Dermis blood vessel endothelial cell (primary cell): ENCODE measurements around the gene SLC27A1. TPM values are rescaled to one million over a fixed set of nuclear protein-coding genes. Genes with fewer than 3 reads are reported as not detected.

ENCODE experiments used
- DNase-seq: peaks from one replicate; pipeline ENCODE4 v3.0.0; 2010
- total RNA-seq: library from RNA; depleted of rRNA; stranded (reverse); fragments of >200 nt; gene quantifications from 2 replicates; pipeline ENCODE4 v1.2.3, GENCODE V29; 2014

Gene SLC27A1
- 31.7 and 35.5 TPM in 2 replicates for total RNA-seq

DNA sequence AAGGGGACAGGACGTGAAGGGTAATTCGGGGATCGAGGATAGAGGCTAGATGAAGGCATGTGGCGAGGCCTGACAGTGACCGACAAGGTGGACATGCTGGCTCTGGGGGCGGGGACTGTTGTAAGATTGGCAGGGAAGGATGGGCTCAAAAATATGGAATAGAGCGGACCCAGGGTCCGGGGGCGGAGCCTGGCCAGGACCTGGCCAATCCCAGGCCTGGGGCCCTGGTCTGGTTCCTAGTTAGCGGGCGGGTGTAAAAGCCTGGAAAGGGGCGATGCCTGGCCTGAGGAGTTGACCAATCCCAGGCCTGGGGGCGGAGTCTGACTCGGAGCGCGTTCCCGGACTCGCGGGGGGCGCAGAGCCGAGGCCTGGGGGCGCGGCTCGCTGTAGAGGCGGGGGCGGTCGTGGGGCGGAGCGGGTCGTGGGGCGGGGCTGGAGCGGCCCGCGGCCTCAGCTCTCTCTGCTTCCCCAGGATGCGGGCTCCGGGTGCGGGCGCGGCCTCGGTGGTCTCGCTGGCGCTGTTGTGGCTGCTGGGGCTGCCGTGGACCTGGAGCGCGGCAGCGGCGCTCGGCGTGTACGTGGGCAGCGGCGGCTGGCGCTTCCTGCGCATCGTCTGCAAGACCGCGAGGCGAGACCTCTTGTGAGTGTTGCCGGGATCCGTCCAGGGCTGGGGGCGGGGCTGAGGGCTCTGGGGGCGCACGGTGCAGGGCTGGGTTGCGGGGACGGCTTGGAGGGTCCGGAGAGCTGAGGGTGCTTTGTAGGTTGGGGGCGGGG, at the start of gene SLC27A1:
TSS of gene SLC27A1 (plus strand) at position 457 of the 774 bp plus-strand sequence. CDS start at position 474, 17 bp downstream.
- peak; percentile 98 for DNase-seq

DNA sequence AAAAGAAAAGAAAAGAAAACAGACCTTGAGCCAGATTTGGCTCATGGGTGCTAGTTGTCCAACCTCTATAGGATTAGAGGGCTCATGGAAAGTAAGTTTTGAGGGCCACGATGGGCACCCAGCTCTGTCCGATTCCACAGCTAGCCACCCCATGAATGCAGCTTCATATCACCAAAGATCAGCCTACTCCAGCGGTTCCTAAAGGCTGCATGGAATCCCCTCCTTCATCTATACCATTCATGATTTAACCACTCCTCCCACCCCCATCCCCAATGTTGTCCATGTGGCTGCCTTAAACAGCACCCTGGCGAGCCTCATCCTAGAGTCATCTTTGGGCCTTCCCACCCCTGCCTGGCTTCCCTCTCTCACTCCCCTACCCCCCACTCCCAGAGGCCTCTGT, 48.4 kb upstream of the SLC27A1 start:
- no peak for DNase-seq

DNA sequence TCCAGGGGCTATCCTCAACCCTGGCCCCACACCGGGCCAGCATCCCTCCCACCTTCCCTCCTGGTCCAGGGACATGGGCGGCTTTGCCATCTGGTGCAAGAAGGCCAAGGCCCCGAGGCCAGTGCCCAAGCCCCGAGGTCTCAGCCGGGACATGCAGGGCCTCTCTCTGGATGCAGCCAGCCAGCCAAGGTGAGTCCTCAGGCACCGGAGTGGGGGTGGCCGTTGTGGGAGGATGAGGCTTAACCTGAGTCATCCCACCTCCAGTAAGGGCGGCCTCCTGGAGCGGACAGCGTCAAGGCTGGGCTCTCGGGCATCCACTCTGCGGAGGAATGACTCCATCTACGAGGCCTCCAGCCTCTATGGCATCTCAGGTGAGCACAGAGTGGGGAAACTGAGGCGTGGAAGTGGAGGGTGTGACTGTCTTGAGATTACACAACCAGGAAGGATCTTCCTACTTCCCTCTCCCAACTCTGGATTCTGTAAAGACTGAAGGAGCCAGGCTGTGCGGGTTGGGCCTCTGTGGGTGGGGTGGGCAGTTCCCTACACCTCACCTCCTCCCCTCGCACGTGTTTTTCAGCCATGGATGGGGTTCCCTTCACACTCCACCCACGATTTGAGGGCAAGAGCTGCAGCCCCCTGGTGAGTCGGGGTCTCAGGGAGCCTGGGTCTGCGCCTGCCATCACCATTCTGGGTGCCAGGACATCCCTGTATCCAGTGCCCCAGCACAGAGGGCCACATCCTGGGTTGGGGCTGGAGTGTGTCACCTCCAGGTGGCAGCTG, 46.7 kb upstream of the SLC27A1 start:
- DNase-seq = no peak

DNA sequence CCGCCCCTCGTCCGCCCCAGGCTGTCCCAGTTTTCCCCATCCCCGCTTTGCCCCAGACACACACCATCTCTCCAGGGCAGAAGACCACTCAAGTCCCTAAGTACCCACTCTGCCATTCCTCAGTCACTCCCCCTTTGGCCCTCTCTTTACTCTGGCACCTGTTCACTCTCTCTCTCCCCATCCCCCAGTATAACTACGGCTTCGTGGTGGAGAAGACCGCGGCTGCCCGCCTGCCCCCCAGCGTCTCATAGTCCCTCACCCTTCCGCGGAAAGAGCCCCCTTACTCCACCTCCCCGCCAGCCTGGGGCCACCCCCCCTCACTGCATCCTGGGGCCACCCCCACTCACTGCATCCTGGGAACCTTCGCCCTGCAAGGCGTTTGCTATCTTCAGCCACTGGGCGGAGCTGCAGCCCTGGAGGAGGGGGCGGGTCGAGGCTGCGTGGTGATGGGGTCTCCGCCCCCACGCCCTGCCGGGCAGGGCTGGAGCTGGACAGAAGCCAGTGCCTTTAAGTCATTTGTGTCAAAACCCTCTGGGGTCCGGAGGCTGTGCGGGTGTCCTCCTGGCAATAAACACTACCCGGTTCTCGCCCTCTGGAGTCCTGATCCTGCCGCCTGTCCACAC, 45.5 kb upstream of the SLC27A1 start:
- peak; percentile 54 for DNase-seq

DNA sequence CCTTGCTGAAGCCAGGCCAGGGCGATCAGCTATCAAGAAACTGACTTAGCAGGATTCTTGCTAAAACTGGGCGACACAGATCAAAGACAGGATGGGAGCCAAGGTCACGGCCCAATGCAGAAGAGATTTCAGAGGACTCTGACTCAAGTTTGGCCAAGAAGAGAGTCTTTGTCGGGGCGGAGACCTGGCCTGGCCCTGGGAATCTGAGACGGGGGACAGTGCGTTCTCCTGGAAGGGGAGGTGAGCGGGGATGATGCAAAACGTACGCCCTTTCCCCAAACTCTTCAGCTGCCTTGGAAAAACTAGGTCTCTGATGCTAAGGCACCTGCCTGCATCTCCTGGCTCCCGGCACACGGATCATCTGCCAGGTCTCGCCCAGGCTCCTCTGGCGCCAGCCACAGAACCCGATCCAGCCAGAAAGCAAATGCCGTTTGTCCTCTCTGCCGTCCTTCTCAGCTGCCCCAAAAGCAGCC, 40.6 kb upstream of the SLC27A1 start:
- DNase-seq = no peak

DNA sequence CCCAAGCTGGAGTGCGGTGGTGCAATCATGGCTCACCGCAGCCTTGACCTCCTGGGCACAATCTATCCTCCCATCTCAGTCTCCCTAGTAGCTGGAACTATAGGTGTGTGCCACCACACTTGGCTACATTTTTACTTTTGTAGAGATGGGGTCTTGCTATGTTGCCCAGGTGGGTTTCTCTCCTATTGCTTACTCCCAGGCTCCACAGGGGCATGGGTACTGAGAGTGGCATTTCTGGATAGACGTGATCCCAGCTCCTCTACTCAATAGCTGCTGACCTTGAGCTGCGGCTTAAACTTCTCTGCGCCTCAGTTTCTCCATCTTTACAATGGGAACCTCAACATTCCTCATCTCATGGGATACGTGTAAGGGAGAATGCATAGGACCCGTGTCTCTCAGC, 38.9 kb upstream of the SLC27A1 start:
- DNase-seq = no peak

DNA sequence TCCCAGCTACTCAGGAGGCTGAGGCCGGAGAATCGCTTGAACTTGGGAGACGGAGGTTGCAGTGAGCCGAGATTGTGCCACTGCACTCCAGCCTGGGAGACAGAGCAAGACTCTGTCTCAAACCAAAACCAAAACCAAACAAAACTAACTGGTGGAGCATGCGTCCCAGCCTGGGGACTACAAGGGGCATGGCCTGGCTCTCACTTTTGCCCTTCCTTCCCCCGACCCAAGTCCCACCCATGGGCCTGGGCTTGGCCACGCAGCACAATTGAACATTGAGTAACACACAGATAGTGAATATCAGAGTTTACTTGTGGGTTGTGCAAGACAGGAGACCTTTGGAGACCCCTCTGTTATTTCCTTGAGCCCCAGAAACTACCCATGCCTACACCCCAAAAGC, 35.1 kb upstream of the SLC27A1 start:
- DNase-seq = no peak

DNA sequence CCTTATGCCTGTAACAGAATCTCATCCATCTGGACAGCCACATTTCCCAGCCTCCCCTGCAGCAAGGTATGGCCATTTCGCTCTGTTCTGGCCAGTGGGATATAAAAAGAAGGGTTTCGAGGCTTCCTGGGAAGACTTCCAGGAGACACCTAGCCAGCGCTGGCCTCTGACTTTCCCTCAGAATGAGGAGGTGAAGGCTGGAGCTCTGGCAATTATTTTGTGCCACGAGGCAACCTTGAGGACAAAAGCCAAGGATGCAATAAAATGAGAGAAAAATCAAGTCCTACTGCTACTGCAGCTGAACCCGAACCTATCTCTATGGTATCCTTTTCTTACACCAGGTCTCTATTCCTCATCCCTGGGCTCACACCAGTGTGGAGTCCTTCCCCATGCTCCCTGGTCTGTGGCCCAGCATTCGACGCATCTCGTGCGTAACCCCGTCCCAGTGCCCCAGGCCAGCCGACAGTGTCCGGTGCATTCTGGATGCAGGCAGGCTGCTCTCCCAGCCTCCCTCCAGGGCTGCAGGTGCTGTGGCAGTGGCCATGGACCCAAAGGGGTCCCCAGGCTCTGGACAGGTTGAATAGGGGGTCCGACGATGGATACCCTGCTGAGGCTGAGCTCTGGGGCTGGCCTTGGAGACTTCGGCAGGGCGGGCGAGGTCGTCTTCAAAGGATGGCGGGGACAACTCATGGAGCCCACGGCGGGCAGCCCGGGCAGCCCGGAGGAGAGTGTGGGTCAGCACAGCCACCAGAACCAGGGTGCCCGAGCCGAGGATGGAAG, 34.0 kb upstream of the SLC27A1 start:
- DNase-seq = no peak

DNA sequence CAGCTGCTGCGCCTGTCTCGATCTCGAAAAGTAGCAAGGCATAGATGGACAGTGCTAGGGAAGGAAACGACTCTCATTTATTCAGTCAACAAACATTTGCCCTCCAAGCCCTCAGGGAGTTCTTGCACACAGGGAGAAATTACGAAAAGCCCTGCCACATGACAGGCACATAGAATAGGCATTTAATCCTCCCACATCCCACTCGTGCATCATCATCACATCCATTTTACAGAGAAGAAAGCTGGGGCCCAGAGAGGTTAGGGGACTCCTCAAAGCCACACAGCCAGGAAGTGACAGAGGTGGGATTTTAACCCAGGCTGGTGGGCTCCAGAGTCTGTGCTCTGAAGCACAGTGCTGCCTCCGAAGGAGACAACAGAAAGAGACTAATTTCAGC, 33.5 kb upstream of the SLC27A1 start:
- no peak for DNase-seq

DNA sequence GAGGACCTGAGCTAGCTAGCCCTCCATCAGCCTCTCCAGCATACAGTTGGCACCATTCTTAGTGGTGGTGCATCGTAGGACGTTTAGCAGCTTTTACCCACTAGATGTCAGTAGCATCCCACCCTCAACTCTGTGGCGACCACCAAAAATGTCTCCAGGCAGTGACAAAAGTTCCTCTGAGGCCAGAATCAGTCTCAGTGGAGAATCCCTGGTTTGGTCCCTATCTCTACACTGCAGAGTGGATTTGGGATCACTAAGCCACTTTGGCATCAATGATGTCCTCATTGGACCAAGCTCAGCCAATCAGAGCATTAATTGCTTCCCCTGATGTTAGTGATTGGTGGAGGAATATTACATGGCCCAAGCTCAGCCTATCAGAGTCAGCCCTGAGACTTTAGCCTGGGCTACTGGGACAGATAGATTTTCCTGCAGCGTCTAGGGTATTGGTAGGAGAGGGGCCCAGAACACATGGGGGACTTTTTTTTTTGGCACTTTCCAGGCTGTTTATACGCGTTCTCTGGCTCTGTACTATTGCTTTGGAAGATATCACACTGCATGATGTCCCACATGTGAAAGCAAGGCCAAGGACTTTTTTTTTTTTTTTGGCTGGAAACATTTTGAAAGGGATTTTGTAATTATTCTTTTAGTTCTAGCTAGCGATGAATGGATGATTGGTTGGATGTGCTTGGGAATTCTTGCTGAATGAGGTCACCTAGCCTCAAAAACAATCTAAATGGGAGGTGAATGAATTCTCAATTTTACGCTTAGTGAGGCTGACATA, 28.9 kb upstream of the SLC27A1 start:
- DNase-seq = peak; percentile 40

DNA sequence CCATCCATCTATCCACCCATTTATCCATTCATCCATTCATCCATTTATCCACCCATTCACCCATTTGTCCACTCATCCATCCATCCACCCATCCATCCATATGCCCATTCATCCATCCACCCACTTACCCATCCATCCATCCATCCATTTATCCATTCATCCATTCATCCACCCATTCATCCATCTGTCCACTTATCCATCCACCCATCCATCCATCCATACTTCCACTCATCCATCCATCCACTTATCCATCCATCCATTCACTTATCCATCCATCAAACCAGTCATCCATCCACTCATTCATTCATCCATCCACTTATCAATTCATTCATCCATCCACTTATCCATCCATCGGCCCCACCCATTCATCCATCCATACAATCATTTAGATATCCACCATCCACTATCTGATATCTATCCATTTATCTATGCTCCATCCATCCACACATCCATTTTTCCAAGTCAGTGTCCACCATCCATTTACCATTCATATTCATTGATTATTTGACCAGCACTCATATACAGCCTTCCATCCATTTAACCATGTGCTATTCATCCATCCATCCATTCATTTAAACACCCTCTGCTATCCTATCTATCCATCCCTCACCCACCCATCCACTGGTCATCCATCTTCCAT, 24.7 kb upstream of the SLC27A1 start:
- no peak for DNase-seq

DNA sequence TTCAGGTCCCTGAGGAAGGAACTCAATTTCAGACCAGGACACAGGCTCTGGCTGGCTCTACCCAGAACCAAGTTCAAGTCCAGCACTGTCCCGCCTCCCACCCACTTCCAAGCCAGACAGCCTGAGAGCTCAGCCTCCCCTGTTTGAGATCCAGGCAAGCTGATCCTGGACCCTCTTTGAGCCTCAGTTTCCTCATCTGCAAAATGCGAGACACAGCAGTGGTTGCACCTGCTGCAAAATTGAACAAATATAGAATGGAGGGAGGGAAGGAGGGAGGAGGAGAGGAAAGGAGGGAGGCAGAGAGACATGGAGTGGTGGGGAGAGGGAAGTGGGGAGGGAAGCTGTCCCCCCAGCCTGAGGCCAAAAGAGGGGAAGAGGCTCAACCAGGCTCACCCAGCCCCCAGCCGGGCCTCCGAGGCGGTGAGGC, 22.6 kb upstream of the SLC27A1 start:
- no peak for DNase-seq

DNA sequence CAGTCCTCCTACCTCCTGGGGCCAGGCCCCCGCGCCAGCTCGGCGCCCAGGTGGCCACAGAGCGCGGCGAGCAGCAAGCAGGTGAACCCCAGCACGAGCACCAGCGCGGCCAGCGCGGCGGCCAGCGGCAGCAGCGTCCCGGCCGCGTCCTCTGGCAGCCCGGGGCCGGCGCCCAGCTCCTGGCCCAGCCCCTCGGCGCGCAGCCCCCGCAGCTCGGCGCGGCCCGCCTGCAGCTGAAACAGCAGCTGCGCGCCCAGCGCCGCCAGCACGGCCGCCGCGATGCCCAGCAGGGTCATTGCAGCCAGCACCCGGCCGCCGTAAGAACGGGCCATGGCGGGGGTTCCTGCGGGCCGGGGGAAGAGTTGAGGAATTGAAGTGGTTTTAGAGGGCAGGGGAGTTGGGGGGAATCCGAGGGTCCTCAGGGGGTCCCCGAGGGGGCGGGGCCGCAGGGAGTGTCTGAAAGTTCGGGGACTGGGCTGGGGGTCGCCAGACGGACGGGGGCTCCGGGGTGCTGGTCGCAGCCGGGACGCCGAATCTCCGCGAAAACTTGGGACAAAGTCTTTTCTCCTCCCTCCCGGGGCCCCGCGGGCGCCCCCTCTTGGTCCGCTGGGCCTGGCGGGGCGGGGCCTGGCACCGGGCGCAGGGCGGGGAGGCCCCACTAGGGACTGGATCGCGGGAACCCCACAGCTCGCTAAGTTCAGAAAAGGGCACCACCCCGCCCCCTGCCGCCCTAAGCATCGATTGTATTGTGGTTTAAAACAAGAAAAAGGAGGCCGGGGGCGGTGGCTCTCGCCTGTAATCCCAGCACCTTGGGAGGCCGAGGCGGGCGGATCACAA, 22.0 kb upstream of the SLC27A1 start, which contains the start of gene TMEM221:
TSS of gene TMEM221 (minus strand) at position 538 of the 837 bp plus-strand sequence. CDS start at position 332, 206 bp downstream.
- DNase-seq = peak; percentile 48

DNA sequence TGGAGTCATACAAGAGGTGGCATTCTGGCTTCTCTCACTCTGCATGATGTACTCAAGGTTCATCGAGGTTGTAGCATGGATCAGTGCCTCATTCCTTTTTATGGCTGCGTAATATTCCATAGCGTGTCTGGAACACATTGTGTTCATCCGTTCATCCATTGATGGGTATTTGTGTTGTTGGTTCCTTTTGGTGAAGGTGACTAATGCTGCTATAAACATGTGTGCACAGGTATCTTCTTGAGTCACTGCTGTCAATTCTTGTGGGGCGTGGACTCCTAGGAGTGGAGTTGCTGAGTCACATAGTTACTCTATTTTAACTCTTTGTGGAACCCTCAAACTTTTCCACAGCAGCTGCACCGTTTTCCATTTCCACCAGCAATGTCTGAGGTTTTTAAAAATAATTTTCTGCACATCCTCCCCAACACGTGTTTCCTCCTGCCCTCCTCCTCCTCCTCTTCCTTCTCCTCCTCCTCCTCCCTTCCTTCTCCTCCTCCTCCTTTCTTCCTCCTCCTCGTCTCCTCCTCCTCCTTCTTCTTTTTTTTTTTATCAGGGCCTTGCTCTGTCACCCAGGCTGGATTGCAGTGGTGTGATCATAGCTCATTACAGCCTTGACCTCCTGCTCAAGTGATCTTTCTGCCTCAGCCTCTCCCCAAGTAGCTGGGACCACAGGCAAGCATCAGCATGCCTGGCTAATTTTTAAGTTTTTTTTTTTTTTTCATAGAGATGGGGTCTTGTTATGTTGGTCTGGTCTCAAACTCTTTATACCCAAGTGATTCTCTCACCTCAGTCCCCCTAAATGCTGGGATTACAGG, 19.9 kb upstream of the SLC27A1 start:
- no peak for DNase-seq

DNA sequence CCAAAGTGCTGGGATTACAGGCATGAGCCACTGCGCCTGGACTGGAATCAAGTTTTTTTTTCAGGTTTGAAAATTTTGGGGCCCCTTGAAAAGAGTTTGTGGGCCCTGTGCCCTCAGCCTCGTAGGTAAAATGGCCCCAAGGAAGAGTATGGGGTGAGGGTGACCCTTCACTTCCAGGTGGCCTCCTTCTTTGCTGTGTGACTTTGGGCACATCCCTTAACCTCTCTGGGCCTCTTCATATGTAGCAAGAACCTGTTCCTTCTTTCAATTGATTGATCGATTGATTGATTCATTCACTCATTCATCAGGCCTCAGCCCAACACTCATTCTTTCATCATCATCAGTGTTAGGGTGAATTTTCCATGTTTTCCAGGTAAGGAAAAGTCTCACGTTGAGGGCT, 18.5 kb upstream of the SLC27A1 start:
- DNase-seq = no peak

DNA sequence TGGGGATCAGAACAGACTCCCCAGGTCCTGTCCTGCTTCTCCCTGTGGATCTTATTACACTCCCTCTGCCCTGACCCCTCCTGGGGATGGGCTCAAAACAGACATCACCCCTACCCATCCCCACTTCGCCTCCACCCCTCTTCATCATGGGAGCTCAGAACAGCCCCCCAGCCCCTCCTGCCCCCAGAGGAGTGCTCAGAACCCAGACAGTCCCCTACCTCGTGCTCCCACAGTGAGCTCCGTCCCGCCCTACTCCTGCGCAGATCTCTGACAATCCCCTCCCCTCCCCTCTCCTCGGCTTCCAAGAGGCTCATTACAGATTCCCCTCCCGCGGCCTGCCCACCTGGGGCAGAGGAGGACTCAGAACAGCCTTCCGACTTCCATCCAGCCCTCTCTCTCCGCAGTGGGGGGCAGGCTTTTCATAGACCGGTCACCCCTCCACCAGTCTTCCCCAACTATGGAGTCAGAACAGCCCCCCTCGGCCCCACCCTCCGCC, 15.7 kb upstream of the SLC27A1 start:
- no peak for DNase-seq

DNA sequence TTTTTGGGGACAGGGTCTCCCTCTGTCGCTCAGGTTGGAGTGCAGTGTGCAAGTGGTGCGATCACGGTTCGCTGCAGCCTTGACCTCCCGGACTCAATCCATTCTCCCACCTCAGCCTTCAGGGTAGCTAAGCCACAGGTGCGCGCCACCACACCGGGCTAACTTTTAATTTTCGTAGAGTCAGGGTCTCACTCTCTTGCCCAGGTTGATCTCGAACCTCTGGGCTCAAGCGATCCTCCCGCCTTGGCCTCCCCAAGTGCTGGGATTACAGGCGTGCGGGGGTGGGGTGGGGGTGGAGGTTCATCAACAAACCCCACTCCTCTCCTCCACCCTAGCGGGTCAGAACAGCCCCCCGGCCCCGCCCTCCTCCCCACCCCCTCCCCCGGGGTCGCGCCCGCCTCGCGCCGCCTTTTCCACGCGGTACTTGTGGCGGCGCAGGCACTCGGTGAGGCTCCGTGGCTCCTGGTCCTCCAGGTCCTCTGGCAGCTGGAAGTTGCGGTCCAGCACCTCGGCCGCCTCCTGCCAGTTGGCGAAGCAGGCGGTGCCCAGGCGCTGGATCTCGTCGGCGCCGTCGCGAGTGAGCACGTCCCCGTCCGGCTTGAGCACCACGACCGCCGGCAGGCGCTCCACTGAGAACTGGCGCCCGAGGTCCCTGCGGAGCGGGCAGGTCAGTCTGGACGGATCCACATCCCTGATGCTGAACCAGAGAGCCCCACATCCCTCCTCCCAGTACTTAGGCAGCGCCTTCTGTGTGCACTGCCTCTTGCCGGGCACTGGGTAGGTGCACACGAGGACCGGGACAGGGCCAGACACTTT, 14.8 kb upstream of the SLC27A1 start:
- DNase-seq = no peak

DNA sequence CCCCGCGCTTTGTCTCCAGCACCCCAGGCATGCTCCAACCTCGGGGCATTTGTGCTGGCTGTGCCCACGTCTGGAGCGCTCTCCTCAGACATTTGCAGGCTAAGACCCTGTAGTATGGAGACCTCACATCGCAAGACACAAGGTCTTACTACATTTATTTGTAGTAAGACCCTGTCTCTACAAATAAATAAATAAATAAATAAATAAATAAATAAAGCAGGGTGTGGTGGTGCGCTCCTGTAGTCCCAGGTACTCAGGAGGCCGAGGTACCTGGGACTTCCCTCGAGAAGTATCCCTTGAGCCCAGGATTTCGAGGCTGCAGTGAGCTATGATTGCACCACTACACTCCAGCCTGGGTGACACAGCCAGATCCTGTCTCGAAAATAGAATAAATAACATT, 14.2 kb upstream of the SLC27A1 start:
- no peak for DNase-seq
